Cerebellar cortex (tissue), 1 donor: ENCODE measurements around the gene CITED4.
"Not testable (repeated sequence)": the region's sequence is repeated elsewhere in the genome, so short reads cannot be mapped to it uniquely, and the experiment has no call there.

Source experiments
- DNase-seq: peaks from one replicate; pipeline ENCODE4 v3.0.0-alpha.2; 2015; ENCODE audit warnings: low spot score

The CITED4 gene

DNA sequence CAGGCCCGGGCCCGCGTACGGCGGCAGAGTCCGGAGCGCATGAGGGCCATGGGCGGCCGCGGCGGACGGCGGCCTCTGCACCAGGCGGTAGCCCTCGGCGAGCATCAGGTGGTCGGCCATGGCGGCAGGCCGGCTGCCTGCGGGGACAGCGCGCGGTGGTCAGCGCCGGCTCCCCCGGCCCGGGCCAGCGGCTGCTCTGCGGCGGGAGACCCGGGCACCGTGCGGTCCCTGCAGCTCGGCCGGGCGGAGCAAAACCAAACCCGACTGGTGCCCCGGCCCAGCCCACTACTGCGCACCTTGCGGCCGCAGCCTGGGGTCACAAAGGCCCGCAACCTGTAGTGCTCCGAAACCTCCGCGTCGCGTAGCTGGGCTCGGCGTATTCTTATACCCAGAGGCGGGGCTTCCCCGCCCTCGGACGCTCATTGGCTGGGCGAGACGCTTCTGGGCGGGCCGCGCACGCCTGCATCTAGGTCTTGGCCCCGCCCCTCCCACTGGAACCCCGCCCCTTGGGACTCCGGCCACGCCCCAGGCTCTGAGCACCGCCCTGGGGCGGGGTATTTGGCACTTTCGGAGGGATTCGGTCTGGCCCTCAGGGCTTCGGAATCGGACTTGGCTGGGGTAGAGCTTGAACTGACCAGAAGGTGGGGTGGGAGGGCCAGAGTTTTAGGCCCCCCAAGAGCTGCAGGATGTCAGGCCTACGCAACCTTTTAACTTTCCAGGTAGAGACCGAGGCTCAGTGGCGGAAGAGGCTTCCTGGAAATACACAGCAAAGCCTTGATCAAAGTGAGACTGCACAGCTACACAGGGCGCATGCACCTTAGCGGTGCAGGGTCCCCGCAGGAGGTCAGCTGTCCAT is at the start of gene CITED4:
TSS of gene CITED4 (minus strand) at position 356 of the 856 bp plus-strand sequence. CDS start at position 120, 236 bp downstream.
- DNase-seq: peak; percentile 95

GRCh38 chr1:40911105-40911504 is 48.9 kb upstream of the CITED4 start:
- DNase-seq: no peak

GRCh38 chr1:40909281-40909680 is 47.1 kb upstream of the CITED4 start:
- DNase-seq: no peak

DNA sequence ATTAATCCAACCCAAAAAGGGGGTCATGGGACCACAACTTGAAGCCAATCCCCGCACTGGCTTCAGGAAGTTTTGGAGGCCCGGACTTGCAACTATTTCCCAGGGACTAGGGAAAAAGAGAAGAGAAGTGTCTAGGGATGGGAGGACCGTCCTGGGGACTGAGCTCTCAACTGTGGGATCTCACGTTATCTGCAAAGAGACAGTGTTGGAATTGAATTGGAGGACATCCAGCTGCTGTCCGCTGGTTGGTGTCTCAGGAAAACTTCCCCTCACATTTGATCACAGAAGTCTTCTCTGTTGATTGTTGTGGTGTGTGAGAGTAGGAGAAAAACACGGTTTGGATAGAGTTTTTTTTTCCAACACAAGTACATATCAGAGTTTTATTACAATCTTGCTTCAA is 46.2 kb upstream of the CITED4 start:
- no peak for DNase-seq

DNA sequence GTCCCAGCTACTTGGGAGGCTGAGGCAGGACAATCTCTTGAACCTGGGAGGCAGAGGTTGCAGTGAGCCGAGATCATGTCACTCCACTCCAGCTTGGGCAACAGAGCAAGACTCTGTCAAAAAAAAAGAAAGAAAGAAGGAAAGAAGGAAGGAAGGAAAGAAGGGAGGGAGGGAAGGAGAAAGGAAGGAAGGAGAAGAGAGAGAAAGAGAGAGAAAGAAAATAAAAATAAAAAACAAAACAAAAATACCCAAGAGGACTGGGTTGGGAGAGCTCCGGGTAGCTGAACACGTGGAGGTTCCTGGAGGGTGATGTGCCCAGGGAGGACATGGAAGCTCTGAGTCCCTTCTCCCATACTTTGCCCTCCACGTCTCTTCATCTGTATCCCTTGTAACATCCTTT is 45.7 kb upstream of the CITED4 start:
- no peak for DNase-seq

DNA sequence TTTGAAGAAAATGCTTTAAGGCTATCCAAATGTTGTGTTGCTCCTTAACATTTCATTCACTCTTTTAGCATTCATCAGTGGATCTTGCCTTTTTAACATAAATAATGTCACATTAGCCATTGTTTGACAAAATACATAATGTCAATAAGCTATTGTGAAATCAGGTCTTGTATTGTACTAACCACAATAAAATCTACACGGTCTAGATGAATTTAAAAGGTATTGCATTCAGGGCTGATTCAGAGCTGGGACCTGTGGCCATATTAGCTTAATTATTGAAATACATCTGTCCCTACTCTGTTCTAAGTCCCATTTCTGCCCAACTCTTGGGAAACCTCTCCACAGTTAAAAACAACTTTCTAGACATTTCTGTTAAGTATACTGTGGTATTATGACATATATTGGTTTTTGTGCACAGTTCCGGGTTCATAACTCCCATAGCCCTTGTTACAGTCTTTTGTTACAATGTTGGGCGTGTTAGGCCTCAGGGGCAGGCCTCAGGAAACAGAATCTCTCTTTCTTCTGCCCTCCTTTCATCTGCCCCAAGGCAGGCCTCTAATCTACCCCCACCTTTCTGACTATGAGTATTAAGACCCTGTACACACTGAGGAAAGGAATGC is 44.7 kb upstream of the CITED4 start:
- DNase-seq: no peak

DNA sequence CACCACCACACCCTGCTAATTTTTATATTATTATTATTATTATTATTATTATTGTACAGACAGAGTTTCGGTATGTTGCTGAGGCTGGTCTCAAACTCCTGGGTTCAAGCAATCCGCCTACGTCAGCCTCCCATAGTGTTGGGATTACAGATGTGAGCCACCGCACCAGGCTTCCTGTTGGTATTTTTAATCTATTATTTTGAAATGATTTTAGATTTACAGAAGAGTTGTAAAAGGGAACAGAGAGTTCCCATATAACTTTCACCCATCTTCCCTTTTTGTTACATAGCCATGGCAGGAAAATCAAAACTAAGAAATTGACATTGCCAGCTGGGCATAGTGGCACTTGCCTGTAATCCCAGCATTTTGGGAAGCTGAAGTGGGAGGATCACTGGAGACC is 42.9 kb upstream of the CITED4 start:
- DNase-seq: no peak

DNA sequence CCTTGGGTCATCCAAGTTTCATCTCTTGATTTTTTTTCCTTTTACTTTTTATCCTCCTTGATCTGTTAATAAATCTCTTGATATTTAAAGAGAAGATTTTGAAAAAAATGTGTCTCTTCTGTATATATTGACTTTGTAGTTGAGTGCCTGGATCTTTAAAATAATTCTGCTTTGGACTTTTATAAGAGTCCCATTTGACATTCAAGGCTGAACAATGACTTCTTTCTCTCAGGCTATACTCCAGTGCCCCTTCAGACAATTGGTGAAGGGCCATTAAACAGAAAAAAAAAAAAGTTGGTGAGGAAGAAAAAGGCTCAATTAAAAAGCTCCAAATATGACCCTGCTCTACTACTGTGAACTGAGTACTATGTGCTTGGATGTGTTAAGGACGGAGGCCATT is 40.9 kb upstream of the CITED4 start:
- DNase-seq: no peak

- no peak for DNase-seq
These were observed 40.0 kb upstream of the CITED4 start for GRCh38 chr1:40901886-40902852.

GRCh38 chr1:40899230-40899870 is 37.2 kb upstream of the CITED4 start:
- no peak for DNase-seq

DNA sequence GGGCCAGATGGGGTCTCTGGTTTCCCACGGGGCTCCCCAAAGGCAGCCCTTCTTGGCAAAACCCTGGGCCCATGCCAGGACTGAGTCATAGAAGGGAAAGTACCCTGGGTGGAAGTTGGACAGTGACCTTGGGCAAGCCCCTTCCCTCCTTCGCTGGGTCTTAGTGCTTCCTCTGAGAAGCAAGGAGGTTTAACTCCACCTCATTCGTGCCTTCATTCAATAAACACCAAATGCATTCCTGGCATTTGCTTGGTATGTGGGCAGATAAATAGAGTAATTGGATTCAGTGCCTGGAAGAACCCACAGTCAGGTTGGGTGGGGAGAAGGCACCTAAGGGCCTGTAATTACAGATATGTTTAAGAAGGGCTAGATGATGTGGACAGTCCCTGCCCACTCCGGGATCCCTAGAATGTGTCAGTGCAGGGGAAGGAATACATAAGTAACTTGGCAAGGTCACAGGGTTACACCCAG is 36.3 kb upstream of the CITED4 start:
- no peak for DNase-seq

DNA sequence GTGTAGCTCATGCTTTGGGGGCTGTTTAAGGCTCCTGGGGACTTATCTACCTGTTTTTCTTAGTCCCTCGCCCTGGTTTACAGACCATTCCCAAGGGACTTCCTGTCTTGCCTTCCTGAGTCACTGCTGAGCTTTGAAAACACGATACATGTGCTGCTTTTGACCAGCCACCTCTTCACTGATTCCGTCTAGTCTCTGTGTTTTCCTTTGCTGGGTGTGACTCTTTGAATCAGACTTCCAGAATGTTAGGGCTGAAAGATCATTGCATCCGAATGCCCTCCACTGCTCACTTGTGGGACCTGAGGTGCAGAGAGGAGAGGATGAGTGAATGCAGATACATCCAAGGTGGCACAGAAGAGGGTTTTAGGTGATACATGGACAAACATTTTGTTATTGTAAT is 35.4 kb upstream of the CITED4 start:
- no peak for DNase-seq

- DNase-seq: no peak
These were observed 34.3 kb upstream of the CITED4 start for GRCh38 chr1:40896482-40896881.

GRCh38 chr1:40895601-40896000 is 33.4 kb upstream of the CITED4 start:
- no peak for DNase-seq

- not testable (repeated sequence) for DNase-seq
These were observed 32.7 kb upstream of the CITED4 start for GRCh38 chr1:40894858-40895257.

GRCh38 chr1:40894455-40894854 is 32.3 kb upstream of the CITED4 start:
- no peak for DNase-seq

DNA sequence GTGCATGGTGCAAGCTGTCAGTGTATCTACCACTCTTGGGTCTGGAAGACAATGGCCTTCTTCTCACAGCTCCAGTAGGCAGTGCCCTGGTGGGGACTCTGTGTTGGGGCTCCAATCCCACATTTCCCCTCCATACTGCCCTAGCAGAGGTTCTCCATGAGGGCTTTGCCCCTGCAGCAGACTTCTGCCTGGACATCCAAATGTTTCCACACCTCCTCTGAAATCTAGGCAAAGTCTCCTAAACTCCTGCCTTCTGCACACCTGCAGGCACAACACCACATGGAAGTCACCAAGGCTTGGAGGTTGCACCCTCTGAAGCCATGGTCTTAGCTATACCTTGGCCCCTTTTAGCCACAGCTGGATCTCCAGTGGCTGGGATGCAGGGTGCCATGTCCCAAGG is 31.8 kb upstream of the CITED4 start:
- DNase-seq: no peak

GRCh38 chr1:40892354-40892753 is 30.2 kb upstream of the CITED4 start:
- DNase-seq: no peak

DNA sequence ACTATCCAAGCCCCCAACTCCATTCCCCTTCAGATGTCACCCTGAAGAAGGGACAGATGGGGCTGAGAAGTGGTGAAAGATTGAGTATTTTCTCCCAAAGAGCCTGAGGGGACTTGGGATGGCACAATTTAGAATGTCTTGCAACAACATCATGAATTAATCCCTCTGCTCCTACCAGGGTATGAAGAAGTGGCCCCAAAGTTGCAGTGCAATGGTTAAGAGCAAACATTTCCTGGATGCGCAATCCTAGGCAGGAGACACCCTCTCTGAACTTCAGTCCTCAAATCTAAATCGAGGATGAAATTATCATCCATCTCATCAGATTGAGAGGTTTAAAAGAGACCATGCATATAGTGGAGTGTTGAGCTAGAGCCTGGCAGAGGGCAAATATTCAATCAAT is 28.6 kb upstream of the CITED4 start:
- DNase-seq: no peak

DNA sequence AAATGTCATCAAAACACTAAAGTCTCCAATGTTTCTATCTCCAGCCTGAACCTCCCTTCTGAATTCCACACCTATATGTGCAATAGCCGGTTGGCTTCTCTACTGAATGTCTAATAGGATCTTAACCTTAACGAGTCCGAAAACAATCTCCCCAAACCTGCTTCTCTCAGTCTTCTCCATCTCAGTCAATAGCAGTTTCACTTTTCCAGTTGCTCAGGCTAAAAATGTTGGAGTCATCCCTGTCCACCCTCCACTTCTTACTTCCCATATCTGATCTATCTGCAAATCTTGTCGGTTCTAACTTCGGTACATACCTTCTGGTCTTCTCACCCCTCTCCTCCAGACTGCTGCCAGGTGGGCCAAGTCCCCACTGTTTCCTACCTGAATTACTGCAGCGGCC is 25.5 kb upstream of the CITED4 start:
- DNase-seq: no peak

DNA sequence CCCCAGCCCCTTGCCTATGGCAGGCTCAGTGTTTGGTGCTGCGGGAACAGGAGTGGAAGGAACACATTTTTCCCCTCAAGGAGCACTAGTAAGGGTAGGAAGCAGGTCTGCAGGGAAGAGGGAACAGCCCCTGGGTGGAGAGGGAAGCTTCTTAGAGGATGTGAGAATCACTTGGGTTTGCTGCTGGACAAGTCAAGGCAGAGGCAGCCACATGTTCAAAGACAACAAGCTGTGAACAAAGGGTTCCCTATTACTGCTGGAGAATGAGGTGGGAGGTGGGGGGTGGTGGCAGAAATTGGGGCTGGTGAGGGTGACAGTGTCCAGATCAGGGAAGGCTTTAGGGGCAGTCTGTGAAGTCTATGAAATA is 24.8 kb upstream of the CITED4 start:
- no peak for DNase-seq
